GM21447 (cell line): ENCODE measurements around the gene CRHBP.
"Not testable (repeated sequence)": the region's sequence is repeated elsewhere in the genome, so short reads cannot be mapped to it uniquely, and the experiment has no call there.

Source experiments
- ATAC-seq: cut with Tn5 transposase; IDR thresholded peaks from one replicate; pipeline ENCODE4 v1.9.1; 2021; ENCODE audit not compliant: unreplicated experiment

Gene CRHBP

DNA sequence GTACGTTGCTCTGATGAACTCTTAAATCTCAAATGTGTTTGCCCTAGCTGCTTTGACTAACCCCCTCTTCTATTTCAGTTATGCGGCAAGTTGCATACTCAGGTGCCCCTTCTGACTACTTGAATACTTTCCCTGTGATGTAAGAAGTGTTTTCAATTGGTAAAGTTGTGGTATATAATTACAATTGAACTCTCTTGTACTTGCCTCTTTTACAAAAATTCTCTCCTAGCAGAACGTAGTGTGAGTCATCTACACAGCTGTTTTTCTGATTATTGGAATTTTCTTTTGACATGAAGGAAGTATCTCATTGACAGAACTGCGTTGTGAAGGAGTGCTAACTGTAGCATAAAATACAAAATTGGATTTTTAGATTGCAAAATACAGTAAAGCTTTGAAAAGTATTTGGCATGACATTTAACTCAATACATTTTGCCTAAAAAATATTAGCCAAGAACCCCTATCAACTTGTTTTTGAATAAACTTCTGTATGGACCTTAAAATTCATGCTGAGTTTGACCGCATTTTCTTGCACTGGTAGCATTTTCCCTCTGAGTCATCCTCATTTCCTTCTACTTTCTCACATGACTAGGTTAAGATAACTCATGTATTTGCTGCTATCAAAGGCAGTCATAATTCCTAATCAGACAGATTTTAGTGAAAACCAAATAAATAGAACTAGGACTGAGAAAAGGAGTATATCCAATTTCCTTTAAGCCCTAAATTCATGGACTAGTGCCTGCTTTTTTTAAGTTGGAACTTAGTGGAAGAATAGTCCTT lies 6.3 kb downstream of the CRHBP start:
- no peak for ATAC-seq

DNA sequence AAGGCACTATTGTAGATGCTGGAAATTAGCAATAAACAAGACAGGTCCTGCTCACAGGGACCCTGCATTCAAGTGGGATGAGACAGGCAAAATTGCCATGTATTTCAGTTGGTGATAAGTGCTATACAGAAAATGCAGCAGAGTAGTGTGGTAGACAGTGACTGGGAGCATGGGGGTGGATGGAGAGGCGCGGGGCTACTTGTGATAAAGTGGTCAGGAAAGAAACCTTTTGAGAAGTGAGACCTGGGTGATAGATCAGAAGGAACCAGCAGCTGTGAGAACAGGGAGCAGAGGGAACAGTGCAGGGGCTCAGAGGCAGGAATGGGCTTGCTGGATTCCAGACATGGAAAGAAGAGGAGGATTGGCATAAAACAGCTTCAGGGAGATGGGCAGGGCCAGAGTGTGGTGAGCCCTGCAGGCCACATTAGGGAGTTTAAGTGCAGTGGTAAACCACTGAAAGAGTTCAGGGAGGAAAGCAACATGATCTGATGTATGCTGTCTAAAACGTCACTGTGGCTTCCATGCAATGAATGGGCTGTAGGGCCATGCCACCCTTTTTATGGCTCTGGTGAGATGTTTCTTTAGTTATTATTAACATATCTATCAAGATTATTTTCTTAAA lies 7.3 kb downstream of the CRHBP start:
- peak; percentile 76 for ATAC-seq

DNA sequence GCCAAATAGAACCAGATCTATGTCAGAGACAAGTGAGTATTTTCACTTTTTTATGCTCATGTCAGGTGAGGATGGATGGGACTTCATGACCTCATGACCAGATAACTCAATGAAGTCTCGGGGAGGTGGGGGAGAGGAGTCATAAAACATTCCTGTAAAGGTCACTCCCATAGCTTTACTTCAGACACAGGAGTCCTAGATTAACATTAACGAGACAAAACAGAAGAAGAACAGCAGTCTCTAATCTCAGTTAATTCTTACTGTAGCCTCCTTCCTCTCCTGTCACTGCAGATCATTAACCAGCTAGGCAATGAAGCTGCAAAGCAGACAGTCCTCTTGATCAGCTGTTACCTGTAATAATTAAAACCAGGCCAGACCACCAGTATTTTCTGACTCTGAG lies 11.2 kb downstream of the CRHBP start:
- ATAC-seq, result no peak

DNA sequence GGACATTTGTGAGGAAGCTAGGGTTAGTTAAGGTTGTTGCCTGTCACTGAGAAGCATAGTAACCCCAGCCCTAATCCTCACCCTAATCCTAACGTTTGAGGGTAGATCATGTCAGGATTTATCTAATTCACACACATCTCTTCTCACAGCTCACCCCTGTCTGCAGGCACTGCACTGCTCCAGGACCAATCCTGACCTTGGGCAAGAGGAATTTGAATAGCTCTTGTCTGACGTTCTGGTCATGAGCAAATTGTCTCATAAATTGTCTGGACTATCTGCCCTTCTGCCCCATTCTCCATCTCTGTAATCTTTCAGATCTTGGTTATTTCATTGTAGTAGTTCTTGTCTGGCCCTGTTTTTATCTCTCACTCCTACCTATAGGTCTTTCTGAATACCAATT lies 18.7 kb downstream of the CRHBP start:
- ATAC-seq, result no peak

DNA sequence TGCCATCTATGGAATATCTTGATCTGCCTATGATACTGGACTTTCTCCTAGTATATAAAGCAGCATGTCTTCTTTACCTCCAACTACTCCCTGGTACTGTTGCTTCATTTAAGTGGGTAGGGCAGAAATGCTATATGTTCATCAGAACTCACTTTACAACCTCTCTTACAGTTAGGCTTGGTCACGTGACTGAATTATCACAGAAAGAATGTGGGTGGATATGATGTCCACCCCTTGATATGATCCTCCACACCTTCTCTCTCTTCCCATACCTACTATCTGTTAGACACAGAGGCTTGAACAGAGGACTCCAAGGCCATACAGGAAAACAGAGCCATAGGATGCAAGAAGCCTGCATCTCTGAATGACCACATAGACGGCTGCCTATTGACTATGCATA lies 19.8 kb downstream of the CRHBP start:
- no peak for ATAC-seq

DNA sequence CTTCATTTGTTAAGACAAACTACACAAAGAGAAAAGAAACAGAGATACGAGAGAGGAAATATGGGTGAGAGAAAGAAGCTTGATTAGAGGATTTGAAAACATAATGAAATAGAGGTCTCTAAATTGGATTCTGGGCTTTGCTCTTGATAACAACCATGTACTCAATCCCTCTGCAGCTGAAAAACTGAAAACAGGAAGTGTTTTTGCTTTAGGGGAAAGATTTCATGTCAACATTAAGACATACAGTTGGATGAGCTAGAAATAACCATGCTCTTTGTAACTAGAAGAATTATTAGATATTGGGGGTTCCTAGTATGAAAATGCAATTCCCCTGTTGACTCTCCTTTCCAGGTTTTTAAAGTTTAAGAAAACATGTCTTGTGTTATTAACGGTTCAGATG lies 21.9 kb downstream of the CRHBP start:
- ATAC-seq, result no peak

DNA sequence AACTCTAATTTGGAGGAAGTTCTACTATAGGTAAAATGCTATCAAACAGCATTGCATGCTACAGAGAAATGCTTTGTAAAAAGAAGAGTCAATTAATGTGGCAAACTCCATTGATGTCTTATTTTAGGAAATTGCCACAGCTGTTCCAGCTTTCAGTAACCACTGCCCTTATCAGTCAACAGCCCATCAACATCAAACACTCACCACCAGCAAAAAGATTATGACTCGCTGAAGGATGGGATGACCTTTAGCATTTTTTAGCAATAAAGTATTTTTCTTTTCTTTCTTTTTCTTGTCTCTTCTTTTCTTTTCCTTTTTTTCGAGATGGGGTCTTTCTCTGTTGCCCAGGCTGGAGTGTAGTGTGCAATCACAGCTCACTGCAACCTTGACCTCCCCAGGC lies 26.0 kb downstream of the CRHBP start:
- no peak for ATAC-seq

DNA sequence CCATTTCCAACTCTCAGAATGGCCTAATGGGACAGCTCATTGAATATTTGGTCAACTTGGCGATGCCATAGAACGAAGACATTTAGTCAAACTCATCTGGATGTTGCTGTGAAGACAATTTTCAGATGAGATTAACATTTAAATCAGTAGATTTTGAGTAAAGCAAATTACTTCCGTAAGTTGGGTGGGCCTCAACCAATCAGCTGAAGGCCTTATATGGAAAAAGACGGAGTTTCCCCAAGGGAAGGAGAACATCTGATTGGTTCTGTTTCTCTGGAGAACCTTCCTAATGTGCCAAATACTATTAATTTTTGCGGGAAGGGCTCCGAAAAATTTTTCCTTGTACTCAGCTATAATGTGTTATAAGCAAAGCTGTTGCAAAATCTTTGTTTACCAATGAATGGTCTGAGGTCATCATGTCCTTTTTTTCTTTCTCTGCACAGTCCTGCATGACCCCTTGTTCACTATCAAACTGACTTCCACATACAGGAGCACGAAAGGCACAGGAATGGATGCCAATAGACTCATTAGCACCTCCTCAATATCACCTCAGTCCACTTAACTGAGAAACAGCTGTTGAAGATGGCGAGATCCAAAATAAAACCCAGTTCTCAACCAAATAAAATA lies 27.8 kb downstream of the CRHBP start:
- ATAC-seq, result no peak

DNA sequence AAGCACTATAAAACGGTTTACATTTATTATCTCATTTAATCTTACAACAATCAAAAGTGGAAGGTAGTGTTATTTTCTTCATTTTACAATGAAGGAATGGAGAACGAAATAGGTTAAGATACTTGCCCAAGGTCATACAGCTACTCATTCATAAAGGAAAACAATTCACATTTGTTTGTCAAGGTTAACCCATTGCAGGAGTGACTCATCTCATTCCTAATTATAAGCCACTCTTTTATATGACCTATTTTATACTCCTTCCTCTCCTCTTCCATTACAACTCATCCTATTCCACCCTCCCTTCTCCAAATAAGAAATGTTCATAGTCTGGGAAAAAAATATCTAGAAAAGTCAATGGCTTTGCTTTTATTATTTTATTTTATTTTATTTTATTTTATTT lies 29.6 kb downstream of the CRHBP start:
- ATAC-seq, result no peak

DNA sequence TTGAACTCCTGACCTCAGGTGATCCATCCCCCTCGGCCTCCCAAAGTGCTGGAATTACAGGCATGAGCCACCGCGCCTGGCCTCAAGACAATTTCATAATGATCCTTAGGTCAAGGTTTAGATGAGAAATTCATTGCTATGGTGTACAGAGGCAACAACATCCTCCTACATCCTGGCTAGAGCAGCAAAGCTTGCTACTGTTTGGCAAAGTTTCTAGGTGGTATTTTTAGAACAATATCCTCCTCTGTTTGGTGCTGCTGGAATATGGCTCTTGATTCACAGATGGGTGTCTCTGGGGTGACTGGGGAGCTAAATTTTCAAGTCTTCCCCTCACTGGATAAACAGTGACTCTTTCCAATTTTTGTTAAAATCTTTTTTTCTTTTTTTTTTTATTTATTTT lies 30.6 kb downstream of the CRHBP start:
- no peak for ATAC-seq

DNA sequence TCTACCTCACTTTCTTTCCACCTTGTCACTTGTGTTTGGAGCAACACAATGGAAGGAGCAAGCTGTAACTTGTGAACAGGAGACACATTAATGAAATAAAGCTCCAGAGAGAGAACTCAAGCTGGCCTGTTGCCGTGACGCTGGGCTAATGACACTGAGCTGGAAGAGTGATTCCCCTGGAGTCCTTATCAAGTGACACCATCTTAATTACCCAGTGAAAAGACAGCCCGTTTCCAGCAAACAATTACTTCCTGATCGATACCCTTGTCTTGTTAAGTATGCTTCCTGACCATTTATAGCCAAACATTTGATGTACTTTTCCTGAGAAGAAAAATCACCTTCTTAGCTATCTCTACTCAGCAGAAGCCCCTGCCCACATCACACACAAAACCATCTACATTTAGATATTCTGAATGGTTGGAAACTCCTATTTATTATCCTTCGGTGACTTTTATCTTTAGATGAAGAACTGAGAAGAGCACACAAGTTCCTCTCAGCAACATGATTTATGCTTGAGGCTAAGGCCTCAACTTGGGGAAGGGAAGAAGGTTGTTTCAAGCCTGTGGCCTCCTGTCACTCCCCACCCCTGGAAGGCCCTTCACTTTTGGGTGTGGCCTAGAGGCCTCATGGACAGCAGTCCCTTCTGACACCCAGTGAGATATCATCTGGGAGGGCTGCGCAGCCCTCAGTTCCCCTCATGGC lies 34.1 kb downstream of the CRHBP start:
- ATAC-seq, result no peak

DNA sequence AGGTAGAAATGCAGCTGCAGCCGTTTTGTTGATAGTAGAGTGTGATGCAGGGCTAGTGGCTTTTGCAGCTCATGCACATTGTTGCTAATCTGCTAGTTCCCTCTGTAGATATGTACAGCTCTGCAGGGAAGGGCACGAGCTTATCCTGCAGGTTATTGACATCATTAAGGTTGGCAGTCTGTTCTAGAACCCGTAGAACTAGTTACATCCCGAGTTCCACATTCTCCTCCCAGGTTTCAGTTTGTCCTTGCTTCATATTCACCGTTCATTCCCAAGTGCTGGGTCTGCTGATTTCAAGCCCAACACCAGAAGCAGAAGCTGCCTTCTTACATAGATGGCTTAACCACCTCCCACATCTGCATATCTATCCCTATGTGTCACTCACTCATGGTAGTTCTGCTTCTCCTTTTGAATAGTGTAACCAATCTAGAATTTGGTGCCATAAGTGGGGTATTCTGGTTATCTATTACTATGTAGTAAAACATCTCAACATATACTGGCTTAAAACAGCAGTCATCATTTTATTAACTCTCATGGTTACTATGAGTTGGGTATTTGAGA lies 38.1 kb downstream of the CRHBP start:
- ATAC-seq, result no peak

DNA sequence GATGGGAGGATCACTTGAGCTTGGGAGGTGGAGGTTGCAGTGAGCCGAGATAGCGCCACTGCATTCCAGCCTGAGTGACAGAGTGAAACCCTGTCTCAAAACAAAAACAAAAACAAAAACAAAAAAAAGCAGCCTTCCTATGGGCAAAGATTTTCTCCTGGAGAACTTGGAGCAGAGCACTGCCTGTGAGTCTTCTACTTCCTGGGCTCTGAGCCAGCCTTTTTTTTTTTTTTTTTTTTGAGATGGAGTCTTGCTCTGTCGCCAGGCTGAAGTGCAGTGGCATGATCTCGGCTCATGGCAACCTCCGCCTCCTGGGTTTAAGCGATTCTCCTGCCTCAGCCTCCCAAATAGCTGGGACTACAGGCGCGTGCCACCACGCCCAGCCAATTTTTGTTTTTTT lies 40.6 kb downstream of the CRHBP start:
- not testable (repeated sequence) for ATAC-seq

DNA sequence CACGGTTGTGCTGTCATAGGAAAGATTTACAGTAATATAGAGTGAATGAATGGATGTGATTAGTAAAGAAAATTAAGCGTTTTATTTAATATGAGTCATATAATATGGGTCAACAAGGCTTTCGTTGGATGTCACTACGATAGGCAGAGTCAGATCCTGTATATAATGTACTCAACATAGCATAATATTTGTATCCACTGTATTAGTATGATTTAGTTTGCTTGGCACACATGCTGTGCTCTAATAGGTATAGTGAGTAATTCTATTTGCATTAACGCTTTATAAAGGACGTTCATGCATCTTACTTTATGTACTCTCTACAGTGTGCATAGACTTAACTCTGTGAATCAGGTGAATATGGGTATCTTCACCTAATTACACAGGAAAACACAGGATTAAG lies 41.5 kb downstream of the CRHBP start:
- ATAC-seq, result no peak

DNA sequence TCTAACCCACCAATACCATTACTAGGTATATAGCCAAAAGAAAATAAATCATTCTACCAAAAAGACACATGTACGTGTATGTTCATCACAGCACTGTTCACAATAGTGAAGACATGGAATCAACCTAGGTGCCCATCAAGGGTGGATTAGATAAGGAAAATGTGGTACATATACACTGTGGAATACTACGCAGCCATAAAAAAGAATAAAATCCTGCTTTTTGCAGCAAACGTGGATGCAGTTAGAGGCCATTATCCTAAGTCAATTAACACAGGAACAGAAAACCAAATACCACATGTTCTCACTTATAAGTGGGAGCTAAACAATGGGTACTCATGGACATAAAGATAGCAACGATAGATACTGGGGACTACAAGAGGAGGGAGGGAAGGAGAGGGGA lies 45.4 kb downstream of the CRHBP start:
- ATAC-seq, result not testable (repeated sequence)

DNA sequence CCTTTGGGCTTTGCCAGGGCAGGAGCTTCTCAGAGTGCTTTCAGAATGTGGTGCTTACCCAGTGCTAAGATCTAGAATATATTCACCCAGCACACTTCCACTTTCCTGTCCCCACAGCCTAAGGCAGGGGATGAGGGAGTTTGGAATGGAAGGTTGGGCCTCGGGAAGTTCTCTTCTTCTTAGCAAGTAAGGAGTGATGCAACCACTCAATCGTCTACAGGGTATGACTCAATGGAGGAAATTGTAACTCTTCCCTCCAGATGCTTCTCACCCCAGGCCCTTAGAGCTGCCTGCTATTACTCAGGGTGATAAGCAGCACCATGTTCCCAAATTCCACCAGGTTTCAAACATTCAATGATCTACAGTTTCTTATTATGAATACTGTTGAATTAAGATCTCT lies 46.6 kb downstream of the CRHBP start:
- no peak for ATAC-seq

DNA sequence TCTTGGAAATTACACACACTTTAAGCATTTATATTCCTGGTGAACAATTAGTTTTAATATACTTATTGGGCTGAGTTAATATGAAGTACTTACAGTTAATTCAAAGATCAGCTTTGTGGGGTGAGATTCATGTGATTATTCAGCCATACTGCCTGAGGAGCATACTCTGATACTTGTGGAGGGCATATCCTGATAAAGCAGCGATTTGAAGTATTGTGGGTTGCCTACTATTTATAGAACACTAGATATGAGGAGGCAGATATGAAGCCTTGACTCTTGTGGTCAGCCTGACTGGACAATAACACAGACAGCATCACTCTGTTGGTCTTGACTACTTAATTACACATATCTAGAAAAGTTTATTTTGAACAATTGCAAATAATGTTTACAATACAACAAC lies 50.4 kb downstream of the CRHBP start:
- ATAC-seq, result no peak

DNA sequence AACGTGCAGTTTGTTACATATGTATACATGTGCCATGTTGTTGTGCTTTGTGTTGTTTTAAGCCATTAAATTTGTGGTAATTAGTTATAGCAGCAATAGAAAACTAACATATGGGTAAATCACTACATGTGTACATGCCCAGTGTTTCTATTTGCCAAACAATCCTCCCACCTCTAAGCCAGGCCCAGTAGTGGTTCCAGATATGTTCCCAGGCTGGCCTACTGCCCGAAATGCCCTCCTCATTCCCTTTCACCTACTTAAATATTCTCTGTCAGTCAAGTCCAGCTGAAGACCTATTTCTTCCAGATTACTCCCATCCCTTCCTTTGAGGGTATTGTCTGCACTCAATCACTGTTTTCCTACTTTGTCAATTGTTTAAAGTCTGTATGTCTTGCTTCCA lies 53.3 kb downstream of the CRHBP start:
- no peak for ATAC-seq

DNA sequence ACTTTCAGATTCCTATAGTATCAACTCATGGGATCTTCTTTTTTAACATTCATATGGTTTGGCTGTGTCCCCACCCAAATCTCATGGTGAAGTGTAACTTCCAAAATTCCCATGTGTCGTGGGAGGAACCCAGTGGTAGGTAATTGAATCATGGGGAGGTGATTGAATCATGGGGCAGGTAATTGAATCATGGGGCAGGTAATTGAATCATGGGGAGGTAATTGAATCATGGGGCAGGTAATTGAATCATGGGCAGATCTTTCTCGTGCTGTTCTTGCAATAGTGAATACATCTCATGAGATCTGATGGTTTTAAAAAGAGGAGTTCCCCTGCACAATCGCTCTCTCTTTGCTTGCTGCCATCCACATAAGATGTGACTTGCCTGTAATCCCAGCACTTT lies 55.6 kb downstream of the CRHBP start:
- no peak for ATAC-seq

DNA sequence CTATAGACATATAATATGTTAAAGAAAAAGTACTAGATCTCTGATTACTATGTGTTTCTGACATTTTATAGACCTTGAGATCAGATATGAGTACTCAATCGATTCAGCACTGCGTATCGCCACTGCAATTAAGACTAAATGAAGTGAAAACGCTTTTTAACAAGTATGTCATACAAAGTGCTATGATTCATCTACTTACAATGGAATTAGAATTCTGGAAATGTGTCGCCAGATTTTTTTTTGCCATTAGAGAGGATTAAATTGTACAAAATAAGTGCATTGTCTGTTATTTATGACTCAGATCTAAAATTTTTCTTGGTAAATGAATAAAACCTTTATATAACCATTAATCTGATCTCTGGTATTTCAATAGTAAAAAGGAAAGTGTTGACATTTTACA lies 57.4 kb downstream of the CRHBP start:
- no peak for ATAC-seq

DNA sequence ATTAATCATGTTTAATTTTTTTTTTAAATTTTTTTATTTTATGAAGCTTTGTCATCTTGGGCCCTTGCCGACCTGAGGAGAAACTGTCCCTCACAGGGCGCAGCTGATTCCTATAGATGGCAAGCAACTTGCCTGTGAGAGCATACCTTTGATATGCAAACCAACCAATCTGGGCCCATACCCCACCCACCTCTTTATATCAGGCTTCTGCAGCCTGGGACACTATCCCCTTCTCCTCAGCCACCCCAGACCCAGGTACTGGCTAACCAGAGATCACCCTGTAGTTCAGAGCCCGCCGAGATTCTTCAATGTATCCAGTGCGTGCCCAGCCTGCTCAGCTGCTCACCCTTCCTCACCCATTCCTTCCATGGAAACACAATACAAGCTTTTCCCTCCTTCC lies 58.7 kb downstream of the CRHBP start:
- ATAC-seq, result no peak

DNA sequence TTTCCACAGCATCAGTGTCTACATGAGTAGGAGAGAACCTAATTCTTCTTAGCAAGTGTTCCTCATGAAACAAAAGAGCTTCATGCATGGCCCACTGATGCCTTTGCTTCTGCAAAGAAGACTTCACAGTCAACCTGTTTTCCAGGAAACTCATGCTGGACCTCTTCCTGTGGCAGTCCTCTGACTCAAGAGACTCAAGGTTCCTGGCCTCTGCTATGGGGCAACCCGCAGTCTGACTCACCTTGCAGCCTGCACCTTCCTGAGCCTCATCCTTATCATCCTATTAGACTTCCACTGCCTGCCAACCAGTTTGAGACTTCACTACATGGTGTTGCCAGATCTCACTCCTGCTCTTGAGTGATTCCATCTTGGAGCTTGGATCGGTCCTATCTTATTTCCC lies 59.8 kb downstream of the CRHBP start:
- no peak for ATAC-seq
